Muscle layer of duodenum (tissue), 2 donors: ENCODE data around the gene TSPO.
A peak's percentile ranks its signal among the peaks of the same experiment; 100 is the strongest.
"Not testable (repeated sequence)": the region's sequence is repeated elsewhere in the genome, so short reads cannot be mapped to it uniquely, and the experiment has no call there.

ENCODE experiments used
- H3K27ac ChIP-seq: one replicate; pipeline ENCODE4 v1.7.0; 2013; ENCODE audit warnings: mild to moderate bottlenecking, low read length
- H3K27me3 ChIP-seq: one replicate; pipeline ENCODE4 v1.7.0; 2013; ENCODE audit warnings: low read depth, mild to moderate bottlenecking, control low read depth, low read length
- H3K36me3 ChIP-seq, 2 donors: one replicate each; pipeline ENCODE4 v1.7.0; 2013; ENCODE audit warnings: low read length in 2 of 2, control low read depth in 1 of 2, mild to moderate bottlenecking in 1 of 2; ENCODE audit not compliant: insufficient read depth in 2 of 2, control insufficient read depth in 1 of 2
- H3K4me1 ChIP-seq, 2 donors: one replicate each; pipeline ENCODE4 v1.7.0; 2013; ENCODE audit warnings: low read length in 2 of 2, mild to moderate bottlenecking in 2 of 2, control low read depth in 1 of 2, moderate library complexity in 1 of 2; ENCODE audit not compliant: insufficient read depth in 2 of 2, control insufficient read depth in 1 of 2
- H3K4me3 ChIP-seq, 2 donors: one replicate each; pipeline ENCODE4 v1.7.0; 2013; ENCODE audit warnings: low read length in 2 of 2, low read depth in 1 of 2, mild to moderate bottlenecking in 1 of 2
- H3K9me3 ChIP-seq, 2 donors: one replicate each; pipeline ENCODE4 v1.7.0; 2013; ENCODE audit warnings: low read length in 2 of 2, control low read depth in 1 of 2, mild to moderate bottlenecking in 1 of 2; ENCODE audit not compliant: control insufficient read depth in 1 of 2
- donor health status: healthy.

TSPO gene

DNA sequence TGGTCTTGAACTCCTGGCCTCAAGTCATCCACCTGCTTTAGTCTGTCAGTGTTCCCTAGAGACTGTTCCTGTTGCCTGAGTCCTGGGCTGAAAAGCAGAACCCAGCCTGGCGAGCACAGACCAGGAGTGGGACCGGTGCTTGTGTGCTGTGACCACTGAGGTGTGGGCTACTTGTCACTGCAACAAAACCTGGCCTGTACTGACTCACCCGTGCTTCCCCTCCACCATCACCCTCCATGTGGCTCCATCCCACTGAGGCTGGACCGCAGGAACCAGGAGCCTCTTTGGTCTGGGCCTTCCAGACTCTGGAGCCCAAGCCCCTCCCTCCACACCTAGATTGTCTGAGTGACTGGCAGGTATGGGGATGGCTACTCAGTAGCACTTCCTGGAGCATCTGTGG is 16.8 kb upstream of the TSPO start:
- H3K4me1 ChIP-seq: no peaks in the 10 kb centered on the region
- no peaks in the 10 kb centered on the region for H3K27me3 ChIP-seq
- no peaks in the 10 kb centered on the region for H3K9me3 ChIP-seq
- H3K4me3 ChIP-seq: no peak overlapping the region
- H3K36me3 ChIP-seq: peaks cover 20 to 67% of the 10 kb centered on the region in 2 donors
- no peak overlapping the region for H3K27ac ChIP-seq

DNA sequence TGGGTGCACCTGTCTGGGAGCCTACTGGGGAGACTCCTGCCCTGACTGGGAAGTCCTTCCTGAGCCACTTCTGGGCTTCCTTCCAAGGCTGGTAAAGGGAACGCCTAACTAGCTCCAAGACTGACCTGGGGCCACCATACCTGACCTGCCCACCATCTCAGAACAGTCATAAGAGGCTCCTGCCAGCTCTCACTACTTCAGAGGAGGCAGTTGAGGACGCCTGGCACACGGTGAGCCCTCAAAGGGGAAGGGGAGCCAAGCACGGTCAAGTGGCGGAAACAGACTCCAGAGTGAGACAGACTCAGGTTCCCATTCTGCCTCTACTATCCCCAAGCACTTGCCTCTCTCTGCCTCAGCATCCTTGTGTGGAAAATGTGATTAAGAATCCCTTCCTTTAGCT is 15.8 kb upstream of the TSPO start:
- Histone ChIP-seq H3K27ac (no peak overlapping the region), H3K4me1 (no peaks in the 10 kb centered on the region), H3K4me3 (no peak overlapping the region), H3K9me3 (no peaks in the 10 kb centered on the region), H3K27me3 (no peaks in the 10 kb centered on the region), H3K36me3 (peaks cover 20 to 77% of the 10 kb centered on the region in 2 donors)

DNA sequence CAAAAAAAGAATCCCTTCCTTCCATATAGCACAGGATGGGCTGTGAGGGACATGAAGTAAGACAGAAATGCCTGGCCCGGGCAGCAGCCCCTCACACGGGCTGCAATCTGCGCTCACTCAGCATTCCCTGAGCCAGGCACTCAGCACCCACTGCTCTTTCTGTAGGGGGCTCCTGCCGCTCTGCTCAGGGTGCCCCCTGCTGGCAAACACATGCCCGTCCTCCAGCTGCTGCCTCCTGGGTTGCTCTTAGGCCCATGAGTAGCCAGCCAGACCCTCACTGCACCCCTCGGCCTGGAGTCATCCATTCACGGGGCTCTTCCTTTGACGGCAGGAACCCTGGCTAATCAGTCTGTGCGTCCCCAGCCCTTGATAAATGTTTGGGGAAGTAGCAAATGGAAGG is 15.1 kb upstream of the TSPO start:
- H3K36me3 ChIP-seq: peaks cover 23 to 82% of the 10 kb centered on the region in 2 donors

DNA sequence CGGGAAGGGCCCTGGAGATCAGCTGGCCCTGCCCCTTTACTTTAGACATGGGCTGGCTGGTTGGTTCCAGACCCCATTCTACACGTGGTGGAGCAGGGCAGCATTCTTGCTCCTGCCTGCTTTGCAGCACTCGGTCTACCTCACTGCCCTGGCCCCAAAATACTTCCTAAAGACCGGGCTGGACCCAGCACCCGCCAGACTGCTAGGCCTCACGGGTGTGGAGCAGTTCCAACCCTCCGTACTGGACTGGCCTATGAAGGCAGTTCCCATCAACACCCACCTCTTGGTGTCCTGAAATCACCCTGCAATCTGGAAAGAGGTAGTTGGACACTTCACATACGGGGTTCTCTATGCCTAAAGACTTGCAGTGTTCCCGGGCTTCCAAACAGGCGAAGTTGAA is 14.6 kb upstream of the TSPO start:
- Histone ChIP-seq H3K27me3 (no peaks in the 10 kb centered on the region), H3K27ac (no peak overlapping the region), H3K9me3 (no peaks in the 10 kb centered on the region), H3K36me3 (peaks cover 21 to 77% of the 10 kb centered on the region in 2 donors), H3K4me3 (no peak overlapping the region), H3K4me1 (peaks cover 0 to 6% of the 10 kb centered on the region in 2 donors)

More for the DNA sequence above, 15.1 kb upstream of the TSPO start:
- Histone ChIP-seq H3K27me3 (no peaks in the 10 kb centered on the region), H3K9me3 (no peaks in the 10 kb centered on the region), H3K4me3 (no peak overlapping the region), H3K4me1 (peaks cover 0 to under 1% of the 10 kb centered on the region in 2 donors), H3K27ac (no peak overlapping the region)

DNA sequence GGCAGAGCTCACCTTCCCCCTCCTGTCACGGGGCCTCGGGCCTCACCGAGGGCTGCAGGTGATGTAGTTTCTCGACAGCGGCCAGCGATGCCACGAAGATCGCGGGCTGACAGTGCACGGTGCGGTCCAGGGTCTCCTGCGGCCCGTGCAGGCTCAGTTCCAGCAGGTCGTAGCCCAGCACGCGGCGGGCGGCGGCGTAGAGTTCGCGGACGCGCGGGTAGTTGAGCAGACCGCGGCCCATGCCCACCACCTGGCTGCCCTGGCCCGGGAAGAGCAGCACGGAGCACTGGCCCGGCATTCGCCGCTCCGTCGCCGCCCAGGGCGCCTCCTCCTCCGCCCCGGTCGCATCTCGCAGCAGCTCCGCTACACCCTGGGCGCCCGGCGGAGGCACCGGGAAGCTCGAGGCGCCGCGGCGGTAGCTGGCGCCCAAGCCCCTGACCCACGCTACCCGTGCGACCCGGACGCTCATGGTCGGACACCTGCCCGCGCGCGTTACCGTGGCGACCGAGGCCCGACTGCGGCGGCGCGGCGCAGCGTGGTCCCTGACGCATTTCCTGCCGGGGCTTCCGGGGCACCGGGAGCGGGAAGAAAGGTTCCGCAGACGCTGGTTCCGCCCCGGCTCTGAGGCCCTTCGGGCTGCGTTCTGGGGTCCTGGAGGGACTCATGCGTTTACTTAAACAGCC is 8.3 kb upstream of the TSPO start, which contains the start of gene MCAT:
TSS of gene MCAT (minus strand) at position 519 of the 683 bp plus-strand sequence. CDS start at position 469, 50 bp downstream.
- no peaks in the 10 kb centered on the region for H3K9me3 ChIP-seq
- peak within 1 kb of the TSS; percentile 72 to 98 for H3K4me3 ChIP-seq
- peak within 1 kb of the TSS; percentile 72 for H3K27ac ChIP-seq
- H3K27me3 ChIP-seq: no peaks in the 10 kb centered on the region
- peaks cover 0 to 14% of the 10 kb centered on the region in 2 donors for H3K4me1 ChIP-seq
- peaks cover 15 to 31% of the 10 kb centered on the region in 2 donors for H3K36me3 ChIP-seq

DNA sequence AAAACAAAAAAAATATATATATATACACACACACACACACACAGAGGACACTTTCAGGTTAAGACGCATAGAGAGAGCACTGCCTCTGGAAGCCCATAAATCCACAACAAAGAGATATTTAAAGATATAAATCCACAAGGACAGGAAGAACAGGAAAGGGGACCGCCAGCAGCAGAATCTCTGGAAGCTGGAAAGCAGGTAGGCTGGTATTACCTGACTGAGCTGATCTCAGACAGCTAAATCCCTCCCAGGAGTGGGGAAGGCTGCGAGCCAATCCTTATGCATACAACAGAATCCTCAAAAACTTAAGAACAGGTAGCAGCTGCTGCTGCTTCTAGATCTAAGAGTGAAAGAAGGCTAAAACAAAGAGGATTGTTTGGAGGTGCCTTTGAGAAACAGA is 6.4 kb upstream of the TSPO start:
- H3K36me3 ChIP-seq: peaks cover 6 to 13% of the 10 kb centered on the region in 2 donors
- no peaks in the 10 kb centered on the region for H3K27me3 ChIP-seq
- no peak overlapping the region for H3K27ac ChIP-seq
- no peak overlapping the region for H3K4me3 ChIP-seq
- peaks cover 0 to 14% of the 10 kb centered on the region in 2 donors for H3K4me1 ChIP-seq
- H3K9me3 ChIP-seq: no peaks in the 10 kb centered on the region

DNA sequence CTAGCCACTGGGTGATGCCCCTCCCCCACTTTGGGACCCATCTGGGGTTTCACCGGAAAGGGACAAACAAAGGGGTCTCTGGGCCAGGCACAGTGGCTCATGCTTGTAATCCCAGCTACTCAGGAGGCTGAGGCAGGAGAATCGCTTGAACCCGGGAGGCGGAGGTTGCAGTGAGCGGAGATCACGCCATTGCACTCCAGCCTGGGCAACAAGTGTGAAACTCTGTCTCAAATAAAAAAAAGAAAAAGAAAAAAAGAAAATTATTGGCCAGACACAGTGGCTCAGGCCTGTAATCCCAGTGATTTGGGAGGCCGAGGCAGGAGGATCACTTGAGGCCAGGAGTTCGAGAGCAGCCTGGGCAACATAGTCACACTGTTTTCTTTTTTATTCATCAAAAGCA is 6.0 kb upstream of the TSPO start:
- not testable (repeated sequence) for H3K9me3 ChIP-seq, H3K4me3 ChIP-seq, H3K27me3 ChIP-seq, H3K27ac ChIP-seq, H3K36me3 ChIP-seq
- peaks cover 0 to 14% of the 10 kb centered on the region in 2 donors for H3K4me1 ChIP-seq

DNA sequence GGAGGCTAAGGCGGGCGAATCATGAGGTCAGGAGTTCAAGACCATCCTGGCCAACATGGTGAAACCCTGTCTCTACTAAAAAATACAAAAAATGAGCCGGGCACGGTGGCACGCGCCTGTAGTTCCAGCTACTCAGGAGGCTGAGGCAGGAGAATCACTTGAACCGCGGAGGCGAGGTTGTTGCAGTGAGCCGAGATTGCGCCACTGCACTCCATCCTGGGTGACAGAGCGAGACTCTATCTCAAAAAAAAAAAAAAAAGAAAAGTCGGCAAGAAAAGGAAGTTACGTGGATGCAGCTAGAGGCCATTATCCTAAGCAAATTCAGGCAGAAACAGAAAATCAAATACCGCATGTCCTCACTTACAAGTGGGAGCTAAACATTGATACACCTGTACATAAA is 5.0 kb upstream of the TSPO start:
- not testable (repeated sequence) for H3K4me3 ChIP-seq, H3K9me3 ChIP-seq, H3K27ac ChIP-seq, H3K27me3 ChIP-seq, H3K36me3 ChIP-seq
- H3K4me1 ChIP-seq: peaks cover 0 to 15% of the 10 kb centered on the region in 2 donors

DNA sequence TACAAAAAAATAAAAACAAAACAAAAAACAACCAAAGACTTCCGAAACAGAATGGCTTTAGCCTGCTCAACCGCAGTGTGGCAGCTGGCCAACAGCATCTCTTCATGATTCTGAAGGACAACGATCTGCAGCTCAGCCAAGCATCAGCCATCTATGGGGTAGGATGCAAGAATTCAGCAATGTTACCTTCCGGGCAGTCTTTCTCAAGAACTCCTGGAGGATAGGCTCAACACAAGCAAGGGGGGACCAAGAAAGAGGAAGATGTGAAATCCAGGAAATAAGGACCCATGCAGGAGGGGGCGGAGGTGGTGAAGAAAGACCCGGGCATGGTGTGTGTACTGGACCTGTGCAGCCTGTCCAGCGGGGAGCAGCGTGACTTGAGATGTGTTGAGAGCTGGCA is 3.5 kb upstream of the TSPO start:
- Histone ChIP-seq H3K36me3 (no peaks in the 10 kb centered on the region), H3K4me1 (peaks cover 0 to 10% of the 10 kb centered on the region in 2 donors), H3K27me3 (no peaks in the 10 kb centered on the region), H3K4me3 (no peak overlapping the region), H3K27ac (no peak overlapping the region), H3K9me3 (no peaks in the 10 kb centered on the region)

DNA sequence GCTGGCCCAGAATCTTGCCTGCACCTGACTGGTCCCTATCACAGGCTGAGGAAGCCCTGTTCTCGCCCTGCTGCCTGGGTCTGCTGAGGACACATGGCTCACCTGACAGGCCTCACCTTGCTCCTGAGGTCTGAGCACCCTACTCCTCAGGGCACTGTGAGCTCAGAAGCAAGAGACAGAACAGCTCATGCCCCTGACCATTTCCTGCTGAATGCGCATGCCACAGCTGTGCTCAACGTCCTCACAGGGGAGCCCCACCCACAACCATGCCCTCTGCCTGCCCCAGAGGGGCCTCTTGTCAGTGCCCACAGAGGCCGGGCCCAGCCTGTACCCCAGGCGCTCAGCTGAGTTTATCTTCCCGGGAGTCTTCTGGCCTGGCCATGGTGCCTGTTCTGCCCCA is 2.8 kb upstream of the TSPO start:
- H3K4me1 ChIP-seq: peaks cover 0 to 10% of the 10 kb centered on the region in 2 donors
- no peaks in the 10 kb centered on the region for H3K9me3 ChIP-seq
- H3K36me3 ChIP-seq: no peaks in the 10 kb centered on the region
- H3K27ac ChIP-seq: no peak overlapping the region
- H3K4me3 ChIP-seq: no peak overlapping the region
- H3K27me3 ChIP-seq: no peaks in the 10 kb centered on the region

DNA sequence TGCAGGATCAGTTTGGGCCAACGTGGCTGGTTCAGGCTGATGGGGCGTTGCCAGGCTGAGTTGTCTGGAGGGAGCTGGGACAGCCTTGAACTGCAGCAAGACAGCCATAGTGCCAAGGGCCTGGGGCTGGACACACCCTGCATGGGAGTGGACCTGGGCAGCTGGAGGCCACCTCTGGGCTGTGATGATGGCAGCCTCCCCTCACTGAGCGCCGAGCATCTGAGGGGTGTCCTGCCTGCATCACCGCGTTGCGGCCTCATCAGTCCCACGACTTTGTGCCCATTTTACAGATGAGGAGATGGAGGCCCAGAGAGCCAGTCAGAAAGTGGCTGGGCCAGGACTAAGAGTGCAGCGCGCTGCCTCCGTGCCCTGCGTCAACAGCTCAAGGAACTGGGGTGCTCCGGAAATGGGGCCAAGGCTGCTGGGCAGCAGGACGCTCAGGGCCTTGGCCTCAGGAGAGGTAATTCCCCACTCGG is 590 bp upstream of the TSPO start:
- H3K4me3 ChIP-seq: peak overlapping the region; percentile 60 to 86

DNA sequence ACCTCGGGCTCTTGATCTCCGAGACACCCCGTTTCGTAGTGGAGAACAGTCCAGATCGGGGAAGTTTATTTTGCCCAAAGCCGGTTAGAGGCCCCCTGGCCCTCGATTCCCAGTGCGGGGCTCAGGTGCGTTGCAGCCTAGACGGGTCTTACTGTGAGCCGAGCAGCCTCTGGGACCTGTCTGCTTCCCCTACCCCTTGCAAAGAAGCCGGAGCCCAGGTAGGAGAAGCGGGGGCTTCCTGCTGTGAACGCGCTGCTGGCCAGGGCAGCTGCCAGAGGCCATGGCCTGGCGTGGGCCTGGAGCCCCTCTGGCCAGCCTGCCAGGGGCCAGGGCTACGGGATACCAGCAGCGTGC is 621 bp downstream of the TSPO start:
- H3K4me3 ChIP-seq: peak overlapping the region; percentile 74 to 86
- no peaks in the 10 kb centered on the region for H3K36me3 ChIP-seq
- no peaks in the 10 kb centered on the region for H3K9me3 ChIP-seq
- peaks cover 0 to 19% of the 10 kb centered on the region in 2 donors for H3K4me1 ChIP-seq
- H3K27me3 ChIP-seq: no peaks in the 10 kb centered on the region
- peak overlapping the region; percentile 72 for H3K27ac ChIP-seq

More for the DNA sequence above, 590 bp upstream of the TSPO start:
- H3K9me3 ChIP-seq: no peaks in the 10 kb centered on the region
- peaks cover 0 to 19% of the 10 kb centered on the region in 2 donors for H3K4me1 ChIP-seq
- H3K27me3 ChIP-seq: no peaks in the 10 kb centered on the region
- no peaks in the 10 kb centered on the region for H3K36me3 ChIP-seq
- no peak overlapping the region for H3K27ac ChIP-seq
